HG03354 (cell line): ENCODE measurements around the gene STK38L.
"Not testable (repeated sequence)": the region's sequence is repeated elsewhere in the genome, so short reads cannot be mapped to it uniquely, and the experiment has no call there.

Experiments
- ATAC-seq: cut with Tn5 transposase; IDR thresholded peaks from one replicate; pipeline ENCODE4 v1.9.1; 2021; ENCODE audit warnings: mild to moderate bottlenecking; ENCODE audit not compliant: unreplicated experiment, poor library complexity, severe bottlenecking

Gene STK38L

GRCh38 chr12:27221625-27222387 is 22.3 kb upstream of the STK38L start:
- ATAC-seq: peak; percentile 83

- ATAC-seq: no peak
Measured at GRCh38 chr12:27226407-27226929, 17.6 kb upstream of the STK38L start.

GRCh38 chr12:27229367-27229766 is 14.7 kb upstream of the STK38L start:
- ATAC-seq: no peak

- ATAC-seq: not testable (repeated sequence)
Measured at GRCh38 chr12:27231374-27231773, 12.7 kb upstream of the STK38L start.

- ATAC-seq: no peak
Measured at GRCh38 chr12:27233814-27234213, 10.3 kb upstream of the STK38L start.

- no peak for ATAC-seq
Measured at GRCh38 chr12:27236498-27236897, 7.6 kb upstream of the STK38L start.

- ATAC-seq: peak; percentile 81
Measured at GRCh38 chr12:27237790-27238771, 6.0 kb upstream of the STK38L start.

GRCh38 chr12:27243006-27243405 is 1.1 kb upstream of the STK38L start:
- ATAC-seq: no peak

- no peak for ATAC-seq
Measured at GRCh38 chr12:27244689-27245488, 803 bp downstream of the STK38L start.

- ATAC-seq: no peak
Measured at GRCh38 chr12:27246141-27246540, 2.1 kb downstream of the STK38L start.

GRCh38 chr12:27246774-27247173 is 2.7 kb downstream of the STK38L start:
- no peak for ATAC-seq

- ATAC-seq: peak; percentile 60
Measured at GRCh38 chr12:27252934-27253333, 8.8 kb downstream of the STK38L start.

- no peak for ATAC-seq
Measured at GRCh38 chr12:27253347-27253746, 9.3 kb downstream of the STK38L start.

GRCh38 chr12:27255806-27256205 is 11.7 kb downstream of the STK38L start:
- no peak for ATAC-seq

- no peak for ATAC-seq
Measured at GRCh38 chr12:27257104-27257843, 13.2 kb downstream of the STK38L start.

- no peak for ATAC-seq
Measured at GRCh38 chr12:27260746-27261145, 16.7 kb downstream of the STK38L start.

- no peak for ATAC-seq
Measured at GRCh38 chr12:27261866-27262265, 17.8 kb downstream of the STK38L start.

- no peak for ATAC-seq
Measured at GRCh38 chr12:27270148-27270547, 26.1 kb downstream of the STK38L start.

GRCh38 chr12:27271206-27271605 is 27.1 kb downstream of the STK38L start:
- no peak for ATAC-seq
